ENCODE data around the gene SLC7A6OS.

SLC7A6OS gene

DNA sequence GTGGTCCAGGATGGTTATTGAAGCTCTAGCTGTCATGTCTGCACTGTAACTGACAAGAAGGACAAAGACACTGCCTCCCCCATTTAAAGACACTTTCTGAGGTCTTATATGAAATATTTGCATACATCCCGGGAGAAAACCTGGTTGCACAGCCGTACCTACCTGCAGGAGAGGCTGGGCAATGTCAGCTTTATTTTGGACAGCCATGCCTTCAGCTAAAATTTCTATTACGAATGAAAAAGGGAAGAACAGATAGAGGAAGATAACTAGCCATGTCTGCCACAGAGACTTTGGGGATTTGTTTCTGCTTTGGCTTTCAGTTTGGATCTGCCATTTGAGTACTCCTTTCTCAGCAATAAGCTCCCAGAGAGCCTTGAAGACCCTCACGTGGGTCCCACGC, 27.4 kb downstream of the SLC7A6OS start:
- in situ Hi-C loops (cut with HindIII; ENCODE audit: low sequenced_read_pairs), result no loop called here
- no peak overlapping the region for H3K4me3 ChIP-seq (ENCODE audit: low read depth, low read length)
- DNase-seq (ENCODE audit: low read depth), result no peak
- no peak for TF ChIP-seq CTCF (IDR thresholded peaks at IDR 0.05; ENCODE audit: low read depth, low read length, missing control alignments)

DNA sequence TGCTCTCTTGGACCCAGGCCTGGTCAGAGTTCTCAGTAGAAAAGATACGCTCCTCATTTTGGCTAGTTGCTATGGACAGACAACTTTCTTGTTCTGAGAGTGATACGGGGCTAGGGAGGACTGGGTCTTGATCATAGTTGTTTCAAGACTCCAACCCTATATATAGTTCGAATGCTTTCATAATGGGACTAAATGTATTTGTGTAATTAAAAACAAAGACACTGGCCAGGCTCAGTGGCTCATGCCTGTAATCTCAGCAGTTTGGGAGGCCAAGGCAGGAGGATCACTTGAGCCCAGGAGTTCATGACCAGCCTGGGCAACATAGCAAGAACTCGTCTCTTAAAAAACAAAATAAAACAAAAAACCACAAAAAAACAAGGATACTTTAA, 28.7 kb downstream of the SLC7A6OS start:
- no peak overlapping the region for H3K4me3 ChIP-seq (ENCODE audit: low read depth, low read length)
- in situ Hi-C loops (cut with HindIII; ENCODE audit: low sequenced_read_pairs), result no loop called here
- TF ChIP-seq CTCF (IDR thresholded peaks at IDR 0.05; ENCODE audit: low read depth, low read length, missing control alignments), result no peak
- DNase-seq (ENCODE audit: low read depth), result no peak

GRCh38 chr16:68281368-68282063, 29.2 kb downstream of the SLC7A6OS start:
- TF ChIP-seq CTCF (IDR thresholded peaks at IDR 0.05; ENCODE audit: low read depth, low read length, missing control alignments), result no peak
- no peak overlapping the region for H3K4me3 ChIP-seq (ENCODE audit: low read depth, low read length)
- in situ Hi-C loops (cut with HindIII; ENCODE audit: low sequenced_read_pairs), result no loop called here
- DNase-seq (ENCODE audit: low read depth), result no peak

GRCh38 chr16:68279726-68280558, 30.8 kb downstream of the SLC7A6OS start:
- in situ Hi-C loops (cut with HindIII; ENCODE audit: low sequenced_read_pairs), result no loop called here
- no peak for TF ChIP-seq CTCF (IDR thresholded peaks at IDR 0.05; ENCODE audit: low read depth, low read length, missing control alignments)
- H3K4me3 ChIP-seq (ENCODE audit: low read depth, low read length), result no peak overlapping the region
- DNase-seq (ENCODE audit: low read depth), result no peak

DNA sequence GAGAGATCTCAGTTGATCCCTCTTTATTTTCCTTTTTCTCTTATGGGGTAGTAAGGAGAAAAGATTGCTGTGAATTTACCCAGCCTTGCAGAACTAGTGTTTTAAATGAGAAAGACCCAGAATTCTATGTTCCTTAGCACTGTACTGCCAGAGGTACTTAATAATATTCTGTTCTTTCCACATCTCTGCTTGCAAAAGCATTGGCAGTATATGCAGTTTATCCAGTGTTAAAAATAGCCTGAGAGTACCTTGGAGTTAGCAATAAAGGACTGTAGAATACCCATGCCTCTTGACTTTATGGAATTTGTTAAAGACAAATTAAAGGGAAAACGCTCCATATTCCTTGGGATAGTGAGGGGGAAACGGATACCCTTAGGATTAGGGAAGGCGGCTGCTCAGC, 34.5 kb downstream of the SLC7A6OS start:
- in situ Hi-C loops (cut with HindIII; ENCODE audit: low sequenced_read_pairs), result no loop called here
- H3K4me3 ChIP-seq (ENCODE audit: low read depth, low read length), result no peak overlapping the region
- DNase-seq (ENCODE audit: low read depth), result no peak
- no peak for TF ChIP-seq CTCF (IDR thresholded peaks at IDR 0.05; ENCODE audit: low read depth, low read length, missing control alignments)

- in situ Hi-C loops (cut with HindIII; ENCODE audit: low sequenced_read_pairs), result no loop called here
- no peak for DNase-seq (ENCODE audit: low read depth)
- H3K4me3 ChIP-seq (ENCODE audit: low read depth, low read length), result no peak overlapping the region
- TF ChIP-seq CTCF (IDR thresholded peaks at IDR 0.05; ENCODE audit: low read depth, low read length, missing control alignments), result no peak
These were observed 35.0 kb downstream of the SLC7A6OS start for GRCh38 chr16:68275611-68276191.

All from astrocyte of the cerebellum (primary cell).